Activated CD4-positive, alpha-beta T cell treated with anti-CD3 and anti-CD28 coated beads for 1 hour (primary cell): ENCODE results near the gene SLC33A1.
"Not testable (repeated sequence)": the region's sequence is repeated elsewhere in the genome, so short reads cannot be mapped to it uniquely, and the experiment has no call there.

ENCODE experiments used
- DNase-seq: peaks from one replicate; pipeline ENCODE4 v3.0.0-alpha.2; 2020

SLC33A1 gene

GRCh38 chr3:155854141-155854940 is at the start of gene SLC33A1:
Gene SLC33A1, minus strand, starts transcription at chr3:155854427. Its CDS starts 430 bp downstream, at chr3:155853997.
- peak; percentile 98 for DNase-seq

- DNase-seq = no peak
Observed at GRCh38 chr3:155895379-155895900, 41.2 kb upstream of the SLC33A1 start.

GRCh38 chr3:155891321-155891720 is 37.1 kb upstream of the SLC33A1 start:
- DNase-seq = no peak

- no peak for DNase-seq
Observed at GRCh38 chr3:155890671-155891190, 36.5 kb upstream of the SLC33A1 start.

- DNase-seq = no peak
Observed at GRCh38 chr3:155889952-155890351, 35.7 kb upstream of the SLC33A1 start.

GRCh38 chr3:155889212-155889611 is 35.0 kb upstream of the SLC33A1 start:
- no peak for DNase-seq

GRCh38 chr3:155886915-155887314 is 32.7 kb upstream of the SLC33A1 start:
- no peak for DNase-seq

GRCh38 chr3:155886348-155886747 is 32.1 kb upstream of the SLC33A1 start:
- DNase-seq = not testable (repeated sequence)

- DNase-seq = no peak
Observed at GRCh38 chr3:155885292-155885691, 31.1 kb upstream of the SLC33A1 start.

GRCh38 chr3:155884292-155884691 is 30.1 kb upstream of the SLC33A1 start:
- no peak for DNase-seq

- DNase-seq = no peak
Observed at GRCh38 chr3:155880286-155880685, 26.1 kb upstream of the SLC33A1 start.

GRCh38 chr3:155876503-155876902 is 22.3 kb upstream of the SLC33A1 start:
- no peak for DNase-seq

GRCh38 chr3:155876037-155876436 is 21.8 kb upstream of the SLC33A1 start:
- no peak for DNase-seq

- no peak for DNase-seq
Observed at GRCh38 chr3:155872904-155873646, 18.8 kb upstream of the SLC33A1 start.

- DNase-seq = no peak
Observed at GRCh38 chr3:155871746-155872158, 17.5 kb upstream of the SLC33A1 start.

- peak; percentile 10 for DNase-seq
Observed at GRCh38 chr3:155870945-155871745, 16.9 kb upstream of the SLC33A1 start.

GRCh38 chr3:155870133-155870944 is 16.1 kb upstream of the SLC33A1 start, which contains the start of gene GMPS:
Gene GMPS, plus strand, starts transcription at chr3:155870650. Its CDS starts 221 bp downstream, at chr3:155870871.
- peak; percentile 93 for DNase-seq

- DNase-seq = no peak
Observed at GRCh38 chr3:155869691-155870090, 15.5 kb upstream of the SLC33A1 start.

- DNase-seq = no peak
Observed at GRCh38 chr3:155863072-155863784, 9.0 kb upstream of the SLC33A1 start.

- DNase-seq = peak; percentile 23
Observed at GRCh38 chr3:155862290-155862982, 8.2 kb upstream of the SLC33A1 start.
